CD4-positive, alpha-beta T cell treated with Interleukin-1 beta for 1 hour (primary cell): ENCODE data around the gene TTC7B.
"Not testable (repeated sequence)": the region's sequence is repeated elsewhere in the genome, so short reads cannot be mapped to it uniquely, and the experiment has no call there.

Experiments
- DNase-seq, 2 donors: peaks; one replicate each; pipeline ENCODE4 v3.0.0-alpha.2; 2020 to 2022

TTC7B gene

DNA sequence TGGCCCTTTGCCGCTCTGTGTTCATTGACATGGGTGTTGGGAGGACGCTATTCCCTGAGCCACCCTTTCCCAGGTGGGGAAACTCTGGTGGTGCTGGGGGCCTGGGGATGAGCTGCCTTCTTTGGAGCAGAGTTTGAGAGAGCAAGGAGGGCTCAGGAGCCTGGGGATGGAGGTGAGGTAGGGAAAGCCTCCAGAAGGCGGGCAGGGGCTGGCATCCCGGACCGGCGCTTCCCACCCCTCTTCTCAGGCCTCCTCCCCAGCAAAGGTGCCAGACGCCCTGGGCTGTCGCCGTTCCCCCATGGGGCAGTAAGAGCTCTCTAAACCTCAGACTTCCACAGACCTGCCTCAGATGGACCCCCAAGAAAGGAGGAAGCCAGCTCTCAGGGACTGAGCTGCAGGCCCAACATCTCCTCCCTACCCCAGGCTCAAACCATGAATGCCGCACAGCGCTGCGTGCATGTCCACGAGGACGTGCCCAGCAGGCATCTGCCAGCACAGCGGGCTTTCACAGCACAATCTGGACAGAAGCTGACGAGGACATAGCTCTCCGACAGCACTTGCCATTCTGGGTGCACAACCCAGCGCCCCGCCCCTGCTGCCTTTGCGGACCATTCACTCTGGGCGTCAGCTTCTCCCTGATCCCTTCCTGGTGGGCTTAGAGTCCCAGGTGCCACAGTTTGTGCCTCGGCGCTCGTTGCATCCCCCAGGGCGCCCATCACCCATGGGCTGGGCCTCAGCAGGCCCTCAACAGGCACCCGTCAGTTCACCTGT lies 14.9 kb upstream of the TTC7B start:
- no peak for DNase-seq

DNA sequence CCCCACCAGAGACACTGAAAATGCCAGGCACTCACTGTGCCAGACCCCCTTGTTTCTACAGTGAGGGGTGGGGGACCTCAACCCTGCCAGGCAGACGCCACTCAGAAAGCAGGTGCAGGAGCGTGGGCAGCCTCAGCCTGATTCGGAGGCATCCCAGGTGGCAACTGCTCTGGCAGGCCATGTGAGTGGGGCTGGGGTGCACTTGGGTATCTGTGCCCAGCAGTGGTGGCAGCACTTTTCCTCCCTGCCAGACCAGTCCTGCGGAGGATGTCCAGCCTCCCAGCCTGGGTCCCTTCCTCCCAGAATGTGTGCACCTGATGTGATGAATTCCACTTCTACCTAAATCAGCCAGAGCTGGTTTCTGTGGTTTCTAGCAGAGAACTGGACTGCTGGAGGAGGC lies 13.4 kb upstream of the TTC7B start:
- DNase-seq = no peak

DNA sequence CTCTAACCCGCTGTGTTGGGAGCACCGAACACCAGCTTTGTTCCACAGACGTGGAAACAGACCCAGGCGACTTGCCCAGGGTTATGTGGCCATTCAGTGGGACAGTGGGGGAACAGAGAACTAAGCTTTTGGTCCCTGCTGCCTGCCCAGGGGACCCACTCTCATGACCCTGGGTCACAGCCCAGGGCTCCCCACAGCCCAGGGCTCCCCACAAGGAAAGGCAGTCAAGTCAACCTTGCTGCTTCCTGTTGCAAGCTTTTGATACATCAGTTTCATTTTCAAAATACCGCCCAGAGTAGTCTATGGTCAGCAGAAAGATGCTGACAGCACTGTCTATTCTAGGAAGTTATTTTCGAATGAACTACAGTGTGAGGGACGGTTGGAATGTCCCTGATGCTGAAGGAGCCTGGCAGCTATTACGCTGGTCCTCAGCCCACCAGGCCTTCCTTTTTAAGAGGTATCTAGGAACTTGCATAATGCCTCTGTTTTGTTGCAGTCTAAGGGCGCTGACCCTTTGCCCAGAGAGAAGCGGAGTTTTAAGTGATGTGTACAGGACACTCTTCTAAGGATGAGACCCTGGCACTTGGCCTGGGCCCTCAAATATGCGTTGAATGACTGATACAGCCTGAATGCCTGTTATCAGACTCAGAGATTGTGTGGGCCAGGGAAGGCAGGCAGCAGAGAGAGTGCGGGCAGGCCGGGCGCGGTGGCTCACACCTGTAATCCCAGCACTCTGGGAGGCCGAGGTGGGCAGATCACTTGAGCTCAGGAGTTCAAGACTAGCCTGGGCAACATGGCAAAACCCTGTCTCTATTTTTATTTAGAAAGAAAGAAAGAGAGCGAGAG lies 12.6 kb upstream of the TTC7B start:
- DNase-seq = peak; percentile 36 to 59

DNA sequence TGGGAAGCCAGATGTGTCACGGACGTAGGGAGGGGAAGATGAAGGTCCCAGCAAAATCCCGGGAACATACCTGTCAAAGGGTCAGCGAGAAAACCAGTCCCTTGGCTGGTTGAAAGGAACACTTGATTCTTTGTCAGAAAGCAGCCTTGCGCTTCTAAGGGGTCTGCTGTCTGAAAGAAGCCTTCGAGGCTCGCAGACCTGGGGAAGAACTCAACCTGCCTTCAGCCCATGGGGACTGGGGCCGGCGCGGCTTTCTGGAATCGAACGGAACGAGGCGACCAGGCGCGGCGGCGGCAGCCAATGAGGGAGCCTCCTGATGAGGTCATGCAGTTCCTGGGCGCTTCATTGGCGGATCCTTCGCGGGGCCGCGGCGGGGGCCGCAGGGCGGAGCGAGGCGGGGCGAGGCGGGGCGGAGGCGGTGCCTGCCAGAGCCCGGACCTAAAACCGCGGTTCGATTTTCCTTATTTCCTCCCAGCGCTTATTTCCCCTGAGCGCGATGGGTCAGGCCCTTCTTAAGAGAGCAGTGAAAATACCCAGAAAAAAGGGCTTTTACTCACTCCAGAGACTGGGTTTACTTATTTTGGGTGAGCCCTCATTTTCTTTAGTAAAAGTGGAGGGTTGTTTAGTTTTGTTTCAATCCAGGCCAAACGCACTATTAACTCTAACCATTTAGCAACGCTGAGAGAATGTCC lies 11.8 kb upstream of the TTC7B start:
- DNase-seq = peak; percentile 92 to 93

DNA sequence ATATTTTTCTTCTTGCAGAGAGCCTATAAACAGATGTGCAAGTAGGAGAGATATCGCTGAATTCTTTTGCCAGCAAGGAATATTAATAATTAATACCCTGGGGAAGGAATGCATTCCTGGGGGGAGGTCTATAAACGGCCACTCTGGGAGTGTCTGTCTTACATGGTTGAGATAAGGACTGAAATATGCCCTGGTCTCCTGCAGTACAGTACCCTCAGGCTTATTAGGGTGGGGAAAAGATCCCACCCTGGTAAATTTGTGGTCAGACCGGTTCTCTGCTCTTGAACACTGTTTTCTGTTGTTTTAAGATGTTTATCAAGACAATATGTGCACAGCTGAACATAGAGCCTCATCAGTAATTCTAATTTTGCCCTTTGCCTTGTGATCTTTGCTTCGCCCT lies 7.3 kb upstream of the TTC7B start:
- DNase-seq = not testable (repeated sequence)

DNA sequence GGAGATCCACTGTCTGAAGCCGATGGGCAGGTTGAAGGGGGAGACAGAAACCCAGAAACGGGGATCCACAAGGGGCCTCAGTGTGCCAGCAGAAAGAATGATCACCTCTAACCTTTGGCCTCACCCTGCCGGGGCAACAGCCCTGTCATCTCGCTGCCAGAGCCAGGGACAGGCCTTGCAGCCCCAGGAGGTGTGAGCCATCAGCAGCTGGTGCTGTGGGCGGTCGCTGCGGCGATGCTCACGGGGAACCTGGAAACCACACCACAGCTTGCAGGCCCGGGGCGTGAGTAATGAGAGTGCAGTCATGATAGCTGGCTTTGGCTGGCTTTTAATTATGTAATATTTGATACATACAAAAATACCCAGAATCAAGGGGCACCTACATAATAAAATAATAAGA lies 4.7 kb upstream of the TTC7B start:
- peak; percentile 64 to 65 for DNase-seq

DNA sequence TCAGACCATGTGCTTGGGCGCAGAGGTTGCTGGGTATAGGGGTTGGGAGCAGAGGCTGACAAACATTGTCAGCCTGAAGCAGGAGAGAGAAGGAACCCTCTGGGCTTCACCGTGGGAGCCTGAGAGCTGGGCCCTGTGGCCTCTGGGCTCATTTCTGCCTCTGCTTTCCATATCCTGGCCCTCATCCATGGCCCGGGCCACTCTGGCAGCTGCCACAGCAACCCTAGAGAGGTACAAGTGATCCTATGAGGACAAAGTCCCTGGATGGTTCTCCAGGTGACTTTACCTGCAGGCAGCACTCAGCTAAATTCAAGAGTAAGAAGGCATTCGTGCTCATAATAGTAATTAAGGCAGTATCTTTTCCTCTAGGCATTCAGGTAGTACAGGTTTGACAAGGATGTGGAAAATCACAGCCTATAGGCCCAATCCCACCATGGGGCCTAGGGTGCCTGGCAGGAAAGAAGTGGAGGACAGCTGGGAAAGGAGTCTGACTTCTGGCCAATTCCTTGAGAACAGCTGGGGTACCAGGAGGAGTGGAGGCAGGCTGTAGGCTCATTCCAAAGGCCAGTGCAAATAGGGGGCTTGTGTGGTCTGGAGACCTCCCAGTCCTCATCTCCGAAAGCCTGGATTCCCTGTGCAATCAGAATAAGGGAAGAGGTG lies 3.6 kb upstream of the TTC7B start:
- no peak for DNase-seq

DNA sequence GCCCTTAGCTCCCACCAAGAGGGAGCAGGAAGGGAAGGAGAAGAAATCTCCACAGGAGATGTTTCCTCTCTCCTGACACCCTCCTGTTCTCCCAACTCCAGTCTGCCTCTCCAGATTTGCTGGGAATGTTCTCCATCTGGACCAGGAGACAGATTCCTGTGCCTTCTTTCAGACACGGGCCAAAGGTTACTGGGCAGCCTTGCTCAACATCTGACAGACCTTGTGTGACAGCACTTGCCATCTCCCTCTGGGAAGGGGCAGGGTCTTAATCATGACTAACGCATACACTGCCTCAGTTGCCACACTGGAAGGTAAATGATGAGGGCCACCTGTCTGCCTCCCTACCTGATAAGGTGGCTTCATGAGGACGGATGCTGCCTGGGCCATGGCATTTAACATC lies 2.5 kb upstream of the TTC7B start:
- no peak for DNase-seq

DNA sequence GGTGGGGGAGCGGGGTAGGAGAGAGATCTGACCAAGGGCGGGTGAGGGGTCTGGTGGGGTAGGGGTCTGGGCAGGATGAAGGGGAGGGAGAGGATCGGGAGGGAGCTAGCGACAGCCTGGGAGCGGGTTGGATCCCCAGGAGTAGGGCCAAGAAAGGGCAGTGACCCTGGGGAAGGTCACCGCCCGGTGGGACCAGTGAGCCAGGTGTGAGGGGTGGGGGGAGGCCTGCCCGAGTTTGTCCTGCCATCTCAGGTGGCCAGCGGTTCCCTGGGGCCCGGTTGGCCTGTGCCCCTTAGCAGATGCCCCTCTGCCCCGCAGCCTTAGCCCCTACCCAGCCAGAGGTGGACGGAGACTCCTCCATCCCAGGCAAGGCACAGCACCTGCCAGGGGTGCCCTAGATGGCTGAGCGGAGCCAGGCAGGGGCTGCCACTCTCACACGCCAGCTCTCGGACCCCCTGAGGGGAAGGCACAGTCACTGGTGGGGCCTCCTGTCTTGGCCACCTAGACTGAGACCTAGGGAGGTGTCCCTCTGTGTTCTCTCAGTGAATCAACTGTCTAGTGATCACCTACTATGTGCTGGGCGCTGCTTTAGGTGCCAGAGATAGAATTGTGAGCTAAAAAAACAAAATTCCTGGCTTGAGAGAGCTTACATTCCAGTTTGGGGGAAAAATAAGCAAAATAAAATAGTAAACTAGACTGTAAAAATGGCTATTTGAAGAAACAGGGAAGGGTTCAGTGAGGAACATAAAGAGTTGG lies 629 bp upstream of the TTC7B start:
- no peak for DNase-seq

DNA sequence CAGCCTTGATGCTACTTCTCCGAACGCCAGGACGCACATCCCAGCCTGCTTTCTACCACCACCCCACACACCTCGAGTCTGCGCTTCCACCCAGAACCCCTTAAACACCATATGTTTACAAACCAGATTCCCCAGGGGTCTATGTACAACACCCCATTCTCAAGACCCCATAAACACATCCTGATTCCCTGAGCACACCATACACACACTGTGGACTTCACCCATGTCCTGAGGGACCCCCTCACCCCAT lies 733 bp downstream of the TTC7B start:
- DNase-seq = no peak

DNA sequence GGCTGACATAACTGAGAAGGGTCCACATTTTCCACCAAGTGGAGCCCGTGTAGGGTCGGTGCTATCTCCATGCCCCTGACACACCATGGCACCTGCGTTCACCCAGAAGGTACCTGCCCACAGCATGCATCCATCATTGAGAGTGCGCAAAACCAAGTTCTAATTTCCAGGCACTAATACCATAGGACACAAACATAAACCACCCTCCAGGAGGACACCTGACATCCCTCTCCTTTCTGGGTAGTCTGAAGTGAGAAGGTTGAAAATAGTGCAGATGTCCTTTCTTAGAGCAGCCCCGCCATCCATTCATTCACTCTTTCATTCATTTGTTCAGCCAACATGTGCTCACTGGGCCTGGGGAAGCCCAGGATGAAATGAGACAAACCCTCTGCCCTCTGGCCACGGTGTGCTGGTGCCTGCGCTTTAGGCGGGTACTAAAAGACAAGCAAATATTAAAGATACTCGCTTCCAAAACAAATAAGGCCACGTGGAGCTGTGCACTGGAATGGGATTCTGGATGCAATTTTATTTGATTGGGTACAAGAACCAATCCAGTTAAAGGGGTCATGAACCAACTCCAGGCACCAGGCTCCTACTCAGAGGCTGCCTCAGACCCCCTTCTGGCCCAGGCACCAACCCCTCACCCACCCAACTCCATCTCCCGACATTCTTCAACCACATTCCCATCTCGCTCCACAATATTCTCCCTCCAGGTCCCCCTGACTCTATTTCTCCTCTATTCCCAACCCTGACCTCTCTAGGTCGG lies 1.2 kb downstream of the TTC7B start:
- no peak for DNase-seq

DNA sequence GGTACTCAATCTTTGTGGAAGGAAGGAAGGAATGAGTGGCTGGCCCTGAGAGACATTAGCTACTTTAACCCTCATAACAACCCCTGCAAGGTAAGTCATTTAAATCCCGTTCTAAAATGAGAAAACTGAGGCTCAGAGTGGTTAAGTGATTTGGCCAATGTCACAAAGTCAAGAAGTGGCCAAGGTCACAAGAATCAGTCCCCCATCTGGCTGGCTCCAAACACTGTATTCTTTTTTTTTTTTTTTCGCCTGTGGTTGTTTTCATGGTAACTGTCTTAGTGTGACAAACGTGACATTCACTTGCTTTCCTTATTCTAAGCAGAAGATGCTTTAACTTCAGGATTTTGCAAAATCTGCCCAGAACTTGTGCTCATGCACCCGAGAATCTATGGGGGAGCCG lies 2.8 kb downstream of the TTC7B start:
- DNase-seq = no peak

DNA sequence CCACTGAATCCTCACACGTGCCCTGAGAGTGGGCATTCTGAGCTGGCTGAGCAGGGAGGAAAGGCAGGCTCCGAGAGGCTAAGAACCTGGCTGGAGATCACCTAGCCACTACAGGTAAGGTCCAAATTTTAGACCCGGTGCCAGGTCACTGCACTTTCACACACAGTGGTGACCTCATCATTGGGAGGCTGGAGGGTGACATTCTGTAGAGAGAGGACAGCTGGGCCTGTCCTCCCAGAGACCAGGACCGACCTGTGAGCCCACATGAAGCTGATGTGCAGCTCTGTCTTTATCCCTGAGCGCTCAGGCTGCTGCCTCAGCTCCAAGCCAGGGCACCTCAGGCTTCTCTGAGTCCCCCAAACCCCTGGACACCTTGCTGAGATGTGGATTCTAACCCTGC lies 4.1 kb downstream of the TTC7B start:
- DNase-seq = no peak

DNA sequence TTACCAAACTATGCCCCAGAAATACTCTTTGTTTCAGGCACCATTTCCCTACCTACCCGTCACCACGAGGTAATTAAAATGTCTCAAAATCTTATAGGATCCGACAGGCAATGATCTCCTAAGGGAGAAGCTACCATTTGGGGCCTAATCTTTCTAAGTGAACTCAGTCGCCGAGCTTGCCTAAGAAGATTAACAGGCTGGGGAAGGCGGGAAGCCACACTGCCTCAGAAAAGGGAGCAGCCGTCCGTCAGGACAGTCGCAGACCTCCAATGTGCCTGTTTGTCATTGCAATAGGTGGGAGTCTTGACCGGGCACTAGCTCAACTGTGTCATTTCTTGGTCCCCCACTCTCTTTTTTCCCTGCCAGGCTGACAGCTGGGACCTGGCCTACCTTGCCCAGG lies 4.6 kb downstream of the TTC7B start:
- no peak for DNase-seq

DNA sequence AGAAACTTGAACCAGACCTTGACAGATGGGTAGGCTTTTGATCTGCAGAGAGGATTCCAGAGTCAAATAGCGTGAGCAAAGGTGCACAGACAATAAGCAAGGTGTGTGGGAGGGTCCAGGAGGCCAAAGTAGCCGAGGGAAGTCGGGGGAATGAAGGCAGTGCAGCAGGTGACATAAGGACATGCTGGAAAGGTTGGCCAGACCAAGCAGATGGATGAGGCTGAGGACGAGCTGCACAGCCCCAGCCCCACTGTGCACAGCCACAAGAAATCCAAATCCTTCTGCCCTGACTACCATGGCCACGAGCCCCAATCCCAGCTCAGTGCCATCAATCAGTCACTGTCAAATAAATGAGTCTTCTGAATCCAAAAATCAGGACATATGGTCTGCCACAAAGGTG lies 5.4 kb downstream of the TTC7B start:
- DNase-seq = no peak

DNA sequence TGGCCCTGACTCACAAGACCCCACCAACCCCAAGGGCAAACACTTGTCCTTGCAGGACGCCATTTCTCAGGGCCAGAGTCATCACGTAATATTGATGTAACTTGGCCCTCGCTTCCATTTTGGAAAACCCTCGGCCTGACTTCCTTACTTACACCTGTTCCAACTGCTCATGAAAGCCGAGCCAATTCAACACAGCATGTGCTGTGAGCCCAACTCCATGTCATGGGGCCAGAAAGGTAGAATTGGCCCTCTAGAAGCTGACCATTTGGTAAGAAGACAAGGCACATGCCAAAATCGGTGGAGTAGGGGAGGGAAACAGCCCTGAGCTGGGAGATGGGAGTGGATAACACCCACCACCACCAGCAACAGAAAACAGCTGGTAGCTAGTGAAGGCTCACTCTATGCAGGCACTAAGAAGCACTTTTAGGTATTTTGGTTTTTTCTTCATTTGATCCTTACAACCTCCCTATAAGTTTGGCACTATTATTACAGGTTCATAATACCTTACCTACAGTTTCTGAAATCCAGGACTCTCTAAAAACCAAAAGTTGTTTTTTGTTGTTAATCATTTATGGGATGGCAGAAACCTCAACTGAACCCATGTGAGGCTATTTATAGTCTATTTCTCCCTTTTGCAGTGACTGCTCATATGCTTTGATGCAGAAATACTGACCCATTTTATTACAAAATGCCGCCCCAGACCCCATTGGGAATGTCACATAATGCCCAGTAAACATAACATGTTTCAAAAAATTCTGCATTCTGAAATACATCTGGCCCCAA lies 6.5 kb downstream of the TTC7B start:
- DNase-seq = no peak

DNA sequence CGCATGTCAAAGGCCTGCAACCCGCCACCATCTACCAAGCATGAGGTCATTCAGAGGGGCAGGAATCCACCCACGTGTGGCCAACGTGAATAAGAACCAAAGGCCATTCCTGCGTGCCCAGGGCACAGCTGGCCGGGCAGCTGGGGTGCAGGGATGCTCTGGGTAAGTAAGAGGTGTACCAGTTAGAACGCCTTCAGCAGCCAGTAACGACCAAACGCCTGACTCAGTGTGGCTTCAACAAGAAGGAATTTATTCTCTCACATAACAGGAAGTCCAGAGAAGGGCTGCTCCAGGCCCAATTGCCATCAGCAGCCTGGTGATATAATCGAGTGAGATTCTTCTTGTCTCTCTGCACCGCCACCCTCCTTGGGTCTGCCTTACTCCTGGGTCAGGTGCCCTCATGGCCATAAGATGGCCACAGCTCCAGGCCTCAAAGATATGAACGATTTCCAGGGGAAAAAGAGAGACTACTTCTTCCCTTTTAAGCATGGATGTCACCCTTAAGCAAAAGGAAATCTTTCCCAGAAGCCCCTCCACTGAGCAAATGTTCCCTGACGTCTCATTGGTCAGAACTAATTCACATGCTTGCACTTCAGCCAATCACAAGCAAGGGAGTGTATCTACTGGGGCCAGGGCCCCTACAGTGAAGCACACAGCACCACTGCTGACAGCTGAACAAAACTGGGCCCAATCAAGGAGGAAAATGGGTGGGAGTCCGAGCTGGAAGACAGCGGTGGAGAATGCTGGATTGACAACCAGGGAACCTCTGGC lies 7.3 kb downstream of the TTC7B start:
- no peak for DNase-seq

DNA sequence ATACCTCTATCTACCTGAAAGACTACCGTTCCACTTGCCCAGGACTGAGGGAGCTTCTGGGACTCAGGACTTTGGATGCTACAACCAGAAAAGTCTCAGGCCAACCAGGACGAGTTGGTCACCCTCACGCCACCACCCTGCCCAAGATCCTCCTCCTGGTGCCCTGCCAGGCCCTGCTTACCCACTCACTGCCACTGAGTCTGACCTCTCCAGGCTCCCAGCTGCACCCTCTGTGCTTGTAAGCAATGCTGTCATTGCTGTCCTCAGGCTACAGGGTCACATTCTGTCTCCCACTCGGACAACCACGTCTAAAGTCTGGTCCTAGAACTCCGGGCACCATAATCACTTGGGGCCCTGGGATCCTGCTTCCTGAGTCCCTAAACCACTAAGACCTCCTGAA lies 9.2 kb downstream of the TTC7B start:
- DNase-seq = no peak

DNA sequence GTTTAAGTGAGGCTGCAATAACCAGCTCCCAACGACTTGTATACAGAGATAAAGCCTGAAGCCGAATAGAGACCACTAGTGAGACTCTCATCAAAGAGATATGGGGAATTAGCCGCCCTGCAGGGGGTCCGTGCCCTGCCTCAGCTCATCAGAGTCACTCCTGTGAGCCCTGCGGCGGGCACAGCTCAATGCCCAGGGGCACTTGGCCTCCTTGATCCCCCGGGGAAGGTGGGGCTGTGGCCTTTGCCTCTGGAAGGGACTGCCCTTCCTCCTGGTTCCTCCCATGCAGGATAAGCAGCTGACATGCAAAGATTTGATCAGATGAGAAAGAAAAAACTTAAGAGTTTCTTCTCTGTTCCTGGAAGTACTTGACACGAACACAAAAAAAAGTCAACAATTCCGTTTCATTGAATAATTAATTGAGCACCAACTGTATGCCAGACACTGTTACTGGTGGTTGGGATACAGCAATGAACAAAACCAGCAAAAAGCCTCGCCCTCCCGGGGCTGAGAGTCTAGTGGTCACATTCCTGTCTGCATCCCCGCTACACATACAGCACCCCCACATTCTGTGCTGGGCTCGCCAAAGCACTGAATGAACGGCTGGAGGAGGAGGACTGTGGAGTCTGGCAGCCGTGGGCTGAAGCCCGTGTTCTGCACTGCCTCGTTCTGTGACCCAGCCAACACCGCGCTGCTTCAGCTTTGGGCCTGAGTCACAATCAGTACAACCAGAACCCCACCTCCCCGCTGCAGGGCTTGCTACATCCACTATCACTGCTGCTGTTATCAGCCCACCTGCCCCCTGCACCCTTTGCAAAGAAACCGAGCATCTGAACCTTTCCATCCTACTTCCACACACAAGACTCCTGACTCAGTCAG lies 10.3 kb downstream of the TTC7B start:
- DNase-seq = no peak

DNA sequence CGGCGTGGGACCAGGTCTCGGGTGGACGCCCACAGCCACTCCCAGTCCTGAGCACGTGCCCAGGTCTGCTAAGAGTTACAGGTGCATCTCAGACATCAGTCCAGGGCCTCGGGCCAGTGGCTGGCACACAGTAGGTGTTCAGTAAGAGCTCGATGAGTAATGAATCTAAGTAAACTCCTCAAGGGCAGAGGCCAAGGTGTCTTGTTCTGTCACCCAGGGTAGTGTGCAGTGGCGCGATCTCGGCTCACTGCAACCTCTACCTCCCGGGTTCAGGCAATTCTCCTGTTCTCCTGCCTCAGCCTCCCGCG lies 11.2 kb downstream of the TTC7B start:
- no peak for DNase-seq
